Uterine smooth muscle cell (primary cell): ENCODE results near the gene DNAJB7. TPM values are rescaled to one million over a fixed set of nuclear protein-coding genes. Genes with fewer than 3 reads are reported as not detected.

Experiments used
- total RNA-seq: library from RNA; depleted of rRNA; stranded (reverse); fragments of >200 nt; gene quantifications from 2 replicates; pipeline ENCODE4 v1.2.3, GENCODE V29; 2014

The DNAJB7 gene
- not detected in 2 replicates for total RNA-seq

DNA sequence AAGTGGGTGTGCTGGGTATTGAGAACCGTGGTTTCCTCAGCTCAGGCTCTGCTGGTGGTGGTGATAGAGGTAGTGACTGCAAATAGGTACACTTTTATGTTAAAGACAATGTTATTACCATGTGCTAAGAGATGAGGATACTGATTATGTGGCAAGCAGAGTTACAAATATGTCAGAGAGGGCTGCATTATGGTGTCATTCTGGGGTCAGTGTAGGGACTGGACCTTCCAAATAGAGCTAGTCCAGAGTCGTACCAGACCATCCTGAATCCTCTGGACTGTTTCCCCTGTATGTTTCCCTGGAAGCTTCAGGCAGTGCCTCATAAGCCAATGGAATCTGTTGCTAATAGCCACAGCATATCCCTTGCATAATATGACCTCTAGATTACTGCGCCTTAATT lies at the start of gene DNAJB7:
TSS of gene DNAJB7 (minus strand) at position 101 of the 400 bp plus-strand sequence. CDS start 119 bp downstream, outside the sequence.

GRCh38 chr22:40856513-40857308 lies 5.2 kb downstream of the DNAJB7 start, which contains the start of the genes ST13 and XPNPEP3:
Gene ST13 (minus strand): TSS chr22:40856639. CDS start chr22:40856540, 99 bp downstream.
Gene XPNPEP3 (plus strand): TSS chr22:40857148. CDS start chr22:40857182, 34 bp downstream.

DNA sequence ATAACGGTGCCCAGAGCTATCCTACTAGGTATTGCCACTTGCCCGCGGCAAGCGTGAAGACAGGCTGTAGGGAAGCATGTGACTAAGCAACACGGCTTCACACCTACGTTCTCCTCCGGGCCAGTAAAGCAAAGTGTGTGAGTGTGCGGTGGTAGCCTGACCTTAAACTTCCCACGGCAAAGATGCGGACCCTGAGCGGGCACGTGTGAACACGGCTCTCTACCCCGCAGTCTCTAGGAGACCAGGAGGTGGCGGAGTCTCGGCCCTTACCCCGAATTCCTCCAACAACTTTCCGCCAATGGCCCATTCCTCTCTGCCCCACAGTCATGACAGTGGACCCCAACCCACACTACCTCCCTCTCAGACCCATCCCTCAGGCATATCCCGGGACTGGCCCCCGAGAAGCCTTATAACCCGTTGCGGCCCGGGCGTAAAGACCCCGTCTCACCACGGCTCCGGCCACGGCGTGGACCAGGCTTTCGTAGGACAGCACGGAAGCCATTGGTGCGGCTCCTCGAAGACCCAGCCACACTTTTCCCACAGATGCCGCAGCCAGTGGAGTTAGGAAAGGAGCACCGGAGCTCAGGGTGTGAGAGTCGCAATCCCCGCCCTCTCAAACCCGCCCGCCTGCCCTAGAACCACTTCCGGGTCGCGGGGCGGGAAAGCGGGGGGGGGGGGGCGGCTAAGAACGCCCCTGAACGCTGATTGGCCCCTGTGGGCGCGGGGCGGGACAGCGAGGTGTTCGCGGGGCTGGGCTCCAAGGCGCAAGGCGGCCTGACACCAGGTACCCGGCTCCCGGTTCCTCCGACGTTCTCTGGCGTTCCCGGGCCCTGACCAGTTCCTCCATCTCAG lies 42.9 kb downstream of the DNAJB7 start, which contains the start of gene SLC25A17:
TSS of gene SLC25A17 (minus strand) at position 600 of the 852 bp plus-strand sequence. CDS start at position 502, 98 bp downstream.

Other genes starting within 250 kb of the DNAJB7 start
- 28.2 and 40.5 TPM in 2 replicates for gene MRTFA, start 225.4 kb downstream of the DNAJB7 start, total RNA-seq
- gene MCHR1, start 182.6 kb downstream of the DNAJB7 start, total RNA-seq = 0.50 and 0.55 TPM in 2 replicates
- gene SLC25A17, start 42.8 kb downstream of the DNAJB7 start, total RNA-seq = 16.5 and 21.8 TPM in 2 replicates
- 213 and 321 TPM in 2 replicates for gene ST13, start 5.5 kb downstream of the DNAJB7 start, total RNA-seq
- gene XPNPEP3, start 5.0 kb downstream of the DNAJB7 start, total RNA-seq = 7.4 and 9.5 TPM in 2 replicates
- 64.6 and 87.8 TPM in 2 replicates for gene RBX1, start 89.3 kb upstream of the DNAJB7 start, total RNA-seq
- 35.2 and 36.9 TPM in 2 replicates for gene EP300, start 230.5 kb upstream of the DNAJB7 start, total RNA-seq